NCI-H146 (cell line): Measurements from ENCODE around the gene SPATA32.
"Not testable (repeated sequence)": the region's sequence is repeated elsewhere in the genome, so short reads cannot be mapped to it uniquely, and the experiment has no call there.

ENCODE experiments used
- DNase-seq: peaks from one replicate; lab custom pipeline; 2025; lab: John Stamatoyannopoulos, UW

Gene SPATA32

DNA sequence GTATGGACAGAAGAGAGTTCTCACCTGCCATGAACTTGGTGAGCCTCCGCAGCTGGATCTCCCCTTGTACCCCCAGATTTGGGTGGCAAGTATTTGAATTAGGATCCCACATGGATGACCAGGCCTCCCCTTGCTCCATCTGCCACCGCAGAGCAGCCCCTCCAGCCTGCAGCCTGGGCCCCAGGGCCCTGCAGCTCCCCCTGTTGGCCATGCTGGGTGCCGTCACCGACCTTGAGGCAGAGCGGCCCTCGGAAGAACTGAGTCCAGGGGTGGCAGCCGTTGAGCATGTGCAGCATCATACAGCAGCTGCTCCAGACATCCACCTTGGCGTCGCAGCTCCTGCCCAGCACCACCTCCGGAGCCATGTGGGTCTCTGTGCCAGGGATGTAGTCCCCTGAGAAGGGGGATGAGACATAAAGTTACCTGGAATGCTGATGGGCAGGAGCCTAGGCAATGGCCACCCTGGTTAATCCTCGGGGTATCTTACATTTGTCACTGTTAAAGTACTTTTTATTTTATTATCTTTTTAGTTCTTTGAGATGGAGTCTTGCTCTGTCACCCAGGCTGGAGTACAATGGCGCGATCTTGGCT lies 9.0 kb upstream of the SPATA32 start:
- DNase-seq: no peak

DNA sequence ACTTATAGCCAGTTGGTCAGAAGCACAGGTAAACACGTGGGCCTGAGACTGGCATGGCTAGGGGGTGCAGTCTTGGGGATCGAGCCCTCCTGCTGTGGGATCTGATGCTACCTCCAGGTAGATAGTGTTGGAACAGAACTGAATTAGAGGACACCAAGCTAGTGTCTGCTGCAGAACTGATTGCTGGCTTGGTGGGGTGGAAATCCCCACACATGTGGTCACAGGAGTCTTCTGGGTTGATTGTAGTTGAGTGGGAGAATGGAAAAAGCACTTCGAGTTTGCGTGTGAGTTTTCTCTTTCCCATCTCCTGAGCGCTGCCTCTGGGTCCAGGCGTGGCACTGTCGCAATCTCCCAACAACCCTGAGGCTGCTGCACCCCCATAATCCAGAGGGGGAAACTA lies 8.0 kb upstream of the SPATA32 start:
- DNase-seq: no peak

DNA sequence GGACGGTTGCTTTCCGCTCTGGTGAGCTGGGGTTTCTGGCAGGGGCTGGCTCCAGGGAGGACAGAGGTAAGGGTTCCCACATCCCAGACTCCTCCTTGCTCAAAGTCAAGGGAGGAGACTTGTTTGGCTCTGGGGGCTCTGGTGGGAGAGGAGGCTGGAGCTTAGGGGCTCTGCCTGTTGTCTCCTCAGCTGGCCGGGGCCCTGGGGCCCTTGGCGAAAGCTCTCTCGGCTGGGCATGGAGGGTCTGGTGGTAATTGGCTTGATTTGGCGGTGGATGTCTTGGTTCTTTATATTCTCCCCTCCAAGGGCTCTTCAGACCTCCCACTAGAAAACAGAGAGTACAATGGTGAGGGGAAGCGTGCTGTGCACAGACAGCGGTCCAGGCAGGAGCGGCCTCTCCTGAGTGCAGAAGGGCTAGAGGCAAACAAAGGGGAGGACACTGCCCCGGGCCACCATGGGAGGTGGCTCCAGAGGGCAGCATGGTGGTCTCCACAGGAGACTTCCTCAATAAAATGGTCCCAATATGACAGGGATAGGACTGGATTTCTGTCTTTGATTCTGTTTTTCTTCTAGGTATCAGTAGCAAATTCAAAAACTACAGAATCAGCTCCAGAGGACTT lies 5.7 kb upstream of the SPATA32 start:
- DNase-seq: no peak

DNA sequence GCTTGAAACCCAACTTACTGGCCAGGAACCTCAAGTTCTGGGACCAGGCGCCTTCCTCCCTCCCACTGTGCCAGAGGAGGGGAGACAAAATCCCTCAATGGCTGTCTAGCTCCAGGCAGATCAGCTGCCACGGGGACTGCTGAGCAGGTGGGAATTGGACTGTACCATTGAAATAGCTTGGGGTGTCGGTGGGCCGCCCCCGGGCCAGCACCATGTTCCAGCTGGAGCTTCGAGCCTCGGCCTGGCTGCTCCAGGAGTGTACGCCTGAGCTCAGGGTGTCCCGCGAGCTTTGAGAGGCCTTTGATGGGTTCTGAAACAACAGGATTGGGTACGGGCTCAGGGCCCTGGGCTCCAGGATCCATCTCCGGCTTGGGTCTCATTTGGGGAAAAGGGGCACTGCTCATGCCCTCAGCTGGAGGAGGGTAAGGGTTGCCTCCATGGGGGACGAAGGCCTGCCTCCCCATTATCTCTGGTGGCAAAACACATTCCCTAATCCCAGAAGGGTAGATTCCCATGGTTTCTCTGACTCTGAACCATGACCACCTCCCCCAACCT lies 4.6 kb upstream of the SPATA32 start:
- DNase-seq: no peak

DNA sequence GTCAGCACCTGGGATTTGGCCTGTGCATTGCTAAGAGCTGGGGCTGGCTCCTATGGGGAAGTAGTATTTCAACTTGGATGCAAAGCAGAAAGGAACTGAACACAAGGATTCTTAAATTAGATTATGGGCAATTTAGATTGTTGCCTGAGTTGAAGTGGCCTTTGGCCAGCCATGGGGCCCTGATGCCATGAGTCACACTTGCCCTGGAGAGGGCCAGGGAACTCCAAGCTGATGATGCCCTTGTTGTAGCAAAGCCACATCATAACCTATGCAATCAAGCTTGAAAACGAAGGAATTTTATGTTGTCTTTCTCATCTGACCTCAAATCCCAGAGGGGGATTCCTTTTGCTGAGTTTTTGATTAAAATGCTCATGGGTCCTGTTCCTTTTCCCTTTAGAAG lies 3.9 kb upstream of the SPATA32 start:
- DNase-seq: no peak

DNA sequence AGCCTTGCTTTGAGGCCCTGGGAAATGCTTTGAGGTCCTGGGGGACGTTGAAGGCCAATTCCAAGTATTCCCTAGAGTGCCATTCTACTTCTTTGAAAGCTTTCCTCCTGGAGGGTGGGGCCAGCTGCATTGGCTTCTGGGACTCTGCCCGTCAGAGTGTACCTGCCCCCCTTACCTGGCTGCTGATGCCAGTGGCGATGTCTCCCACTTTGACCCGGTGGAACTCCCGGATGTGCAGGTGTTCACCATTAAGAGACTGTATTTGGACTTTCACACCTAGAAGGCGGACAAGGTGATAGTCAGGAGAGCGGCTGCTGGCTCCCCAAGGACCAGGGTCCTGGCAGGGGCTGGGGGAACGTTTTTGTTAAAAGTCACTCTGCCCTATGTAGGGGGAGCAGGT lies 3.1 kb upstream of the SPATA32 start:
- DNase-seq: no peak

DNA sequence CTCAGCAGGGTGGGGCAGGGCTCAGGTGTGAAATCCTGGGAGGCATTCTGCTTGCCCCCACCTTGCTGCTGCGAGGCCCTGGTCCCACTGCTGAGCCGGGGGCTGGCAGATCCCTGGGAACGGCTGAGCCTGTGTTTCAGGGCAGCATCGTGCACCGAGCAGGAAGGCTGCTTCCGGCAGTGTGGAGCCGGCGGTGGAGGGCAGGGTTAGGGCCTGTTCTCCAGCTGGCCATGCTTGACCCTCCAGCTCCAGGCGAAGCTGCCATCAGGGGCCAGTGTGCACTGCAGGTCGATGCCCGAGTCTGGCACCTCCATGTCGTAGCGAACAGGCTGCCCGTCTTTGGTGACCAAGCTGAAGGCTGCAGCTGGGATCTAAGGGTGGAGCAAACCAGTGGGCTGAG lies 2.5 kb upstream of the SPATA32 start:
- DNase-seq: no peak

DNA sequence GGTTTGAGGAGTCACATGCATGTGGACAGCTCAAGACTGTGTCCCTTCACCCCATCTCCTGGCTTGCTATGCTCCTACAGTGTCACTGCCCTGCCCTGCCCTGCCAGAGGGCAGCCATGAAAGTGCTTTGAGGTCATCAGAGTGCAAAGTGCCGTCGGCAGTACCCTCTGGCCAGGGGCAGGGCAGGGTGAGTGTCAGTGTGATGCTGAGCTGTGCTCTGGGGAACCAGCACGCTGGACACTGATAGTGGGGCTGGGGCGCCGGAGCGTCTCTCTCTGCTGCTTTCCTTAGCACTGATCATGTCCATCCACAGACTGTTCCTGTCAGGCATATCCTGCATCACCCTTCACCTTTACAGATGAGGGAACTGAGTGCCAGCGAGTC lies 1.6 kb upstream of the SPATA32 start:
- DNase-seq: no peak

DNA sequence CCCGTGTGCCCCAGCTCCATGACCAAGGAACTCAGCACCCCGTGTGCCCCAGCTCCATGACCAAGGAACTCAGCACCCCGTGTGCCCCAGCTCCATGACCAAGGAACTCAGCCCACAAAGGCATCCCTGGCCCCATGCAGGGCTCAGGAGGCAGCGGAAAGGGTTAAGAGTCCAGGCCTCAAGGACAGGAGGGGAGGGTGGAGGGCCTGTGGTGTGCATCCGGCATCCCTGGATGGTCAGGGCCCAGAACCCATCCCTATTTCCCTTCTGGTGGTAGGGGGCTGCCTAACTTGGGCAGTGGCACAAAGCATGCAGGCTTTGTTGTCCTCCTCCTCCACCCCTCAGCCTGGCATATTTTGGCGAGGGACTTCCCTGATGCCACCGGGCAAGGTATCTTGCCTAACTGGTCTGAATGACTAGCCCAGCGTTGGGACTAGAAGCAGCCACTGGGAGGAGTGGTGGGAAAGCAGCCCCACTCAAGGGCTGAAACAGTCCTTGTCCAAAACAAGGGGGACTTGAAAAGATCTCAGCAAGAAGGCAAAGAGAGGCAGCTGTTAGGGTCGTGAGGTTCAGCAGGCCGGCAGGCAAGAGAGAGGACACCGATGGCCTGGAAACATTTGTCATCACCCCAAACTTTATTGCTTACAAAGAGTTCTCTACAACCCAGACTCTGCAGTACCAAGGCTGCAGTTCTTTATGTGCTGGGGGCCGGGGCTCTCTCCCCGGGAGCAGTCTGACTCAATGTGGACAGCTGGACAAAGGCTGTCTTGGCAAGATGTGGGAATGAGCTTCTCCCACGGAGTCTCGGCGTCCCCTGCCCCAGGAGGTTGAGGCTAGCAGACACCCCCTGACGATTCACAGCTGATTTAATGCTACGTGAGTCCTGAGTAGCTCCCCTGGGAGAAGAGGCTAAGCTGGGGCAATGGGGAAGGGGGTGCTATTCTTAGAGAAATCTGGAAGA lies 902 bp upstream of the SPATA32 start:
- DNase-seq: no peak

DNA sequence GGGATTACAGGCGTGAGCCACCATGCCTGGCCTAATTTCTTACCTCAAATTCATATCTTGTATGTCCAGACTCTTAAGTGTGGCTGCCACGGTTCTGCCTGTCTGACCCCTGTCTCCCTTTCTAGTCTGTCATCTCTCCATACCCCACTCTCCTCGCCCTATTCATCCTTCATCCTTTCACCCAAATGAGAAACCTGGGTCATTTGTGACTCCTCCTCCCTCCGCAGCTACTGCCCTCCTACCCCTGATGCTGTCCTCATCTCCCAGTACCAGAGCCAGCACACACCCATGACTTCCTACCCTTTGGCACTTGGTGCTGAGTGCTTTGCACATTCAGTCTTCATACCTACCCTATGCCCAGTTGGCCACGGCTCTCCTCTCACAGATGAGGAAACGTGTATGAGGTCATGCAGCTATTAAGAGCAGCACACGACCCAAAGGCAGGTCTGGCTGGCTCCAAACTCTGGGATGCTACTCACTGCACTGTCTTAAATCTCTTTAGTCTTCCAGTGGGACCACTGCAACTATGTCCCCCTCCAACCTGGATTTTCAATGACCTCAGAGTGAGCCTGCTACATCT lies 1.6 kb downstream of the SPATA32 start:
- no peak for DNase-seq

DNA sequence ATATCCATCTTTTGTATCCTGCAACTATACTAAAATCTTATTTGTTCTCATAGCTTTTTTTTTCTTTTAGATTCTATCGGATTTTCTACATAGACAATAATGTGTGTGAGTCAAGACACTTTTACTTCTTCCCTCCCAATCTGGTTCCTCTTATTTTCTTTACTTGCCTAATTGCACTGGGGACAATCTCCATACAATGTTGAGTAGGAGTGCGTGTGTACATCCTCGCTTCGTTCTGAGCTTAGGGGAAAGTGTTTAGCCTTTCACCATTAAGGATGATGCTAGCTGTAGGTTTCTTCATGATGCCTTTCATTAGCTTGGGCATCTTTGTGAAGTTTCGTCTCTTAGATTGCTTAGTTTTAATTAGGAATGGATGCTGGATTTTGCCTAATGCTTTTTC lies 2.9 kb downstream of the SPATA32 start:
- no peak for DNase-seq

DNA sequence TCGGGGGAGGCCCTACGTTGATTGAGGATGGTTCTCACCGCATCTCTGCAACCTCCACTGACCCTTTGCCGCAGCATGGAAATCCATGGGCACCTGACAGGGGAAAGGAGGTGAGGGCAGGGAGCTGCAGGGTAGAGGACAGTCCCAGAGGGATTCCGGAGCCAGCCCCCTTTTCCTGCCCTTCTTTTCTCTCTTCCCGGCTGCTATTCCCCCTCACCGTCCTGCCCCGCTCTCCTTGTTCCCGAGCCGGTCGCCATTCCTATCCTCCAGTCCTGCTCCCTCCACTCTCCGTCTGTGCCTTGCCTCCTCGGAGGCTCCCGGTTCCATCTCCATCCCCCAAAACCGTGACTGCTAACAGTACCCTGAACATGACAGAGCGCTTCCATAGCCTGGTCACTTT lies 4.8 kb downstream of the SPATA32 start:
- no peak for DNase-seq

DNA sequence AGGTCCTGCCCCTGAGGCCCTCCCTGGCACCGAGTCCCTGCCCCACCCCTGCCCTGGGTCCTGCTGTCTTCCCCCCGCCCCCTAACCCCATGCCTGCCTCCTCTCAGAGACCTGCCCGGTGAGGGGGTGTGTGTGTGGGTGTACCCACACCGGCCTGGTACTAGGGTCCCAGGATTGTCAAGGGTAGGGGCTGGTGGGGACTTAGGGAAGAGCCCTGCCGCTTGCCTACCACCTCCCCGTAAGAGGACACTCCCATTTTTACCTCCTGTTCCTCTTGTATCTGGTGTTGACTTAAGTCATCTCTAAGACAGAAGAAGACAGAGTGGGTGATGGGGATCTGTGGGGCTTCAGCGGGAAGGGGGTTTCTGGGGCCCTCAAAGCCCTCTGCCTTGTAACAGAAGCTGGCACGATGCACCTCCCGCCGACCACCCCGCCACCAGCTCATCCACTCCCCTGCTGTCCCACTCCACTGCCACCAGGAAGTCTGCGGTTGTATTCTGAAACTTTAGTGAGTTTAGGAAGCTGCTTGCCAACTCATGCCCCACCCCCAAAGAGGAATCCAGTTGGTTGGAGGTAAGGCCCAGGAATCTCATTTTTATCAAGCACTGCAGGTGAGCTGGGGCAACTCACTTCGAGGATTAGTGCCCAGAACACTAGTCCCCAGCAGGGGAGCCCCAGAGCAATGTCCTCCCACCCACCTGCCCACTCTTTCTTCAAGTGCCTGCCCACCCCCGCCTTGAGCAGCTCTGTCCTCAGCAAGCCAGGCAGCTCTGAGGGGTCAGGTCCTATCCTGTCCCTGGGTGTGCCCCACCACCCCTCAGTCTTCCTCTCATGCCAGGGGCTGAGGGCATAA lies 5.6 kb downstream of the SPATA32 start:
- DNase-seq: no peak

DNA sequence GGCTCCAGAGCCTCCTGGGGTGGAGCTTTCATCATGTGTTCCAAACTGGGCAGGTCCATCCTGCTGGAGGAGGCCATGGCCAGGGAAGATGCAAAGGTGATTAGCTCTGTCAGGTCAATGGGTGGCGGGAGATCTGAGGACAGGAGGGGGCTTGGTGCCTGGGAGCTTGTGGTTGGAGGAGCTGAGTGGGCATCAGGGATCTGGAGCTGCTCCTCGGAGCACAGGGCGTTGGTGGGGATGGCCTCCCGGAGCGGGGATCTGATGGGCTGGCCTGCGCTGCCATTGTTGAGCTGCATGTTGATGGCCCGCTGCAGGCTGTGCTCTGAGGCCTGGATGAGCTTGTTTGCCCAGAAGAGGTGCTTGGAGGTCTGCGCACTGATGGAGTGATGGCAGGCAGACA lies 6.5 kb downstream of the SPATA32 start:
- DNase-seq: no peak

DNA sequence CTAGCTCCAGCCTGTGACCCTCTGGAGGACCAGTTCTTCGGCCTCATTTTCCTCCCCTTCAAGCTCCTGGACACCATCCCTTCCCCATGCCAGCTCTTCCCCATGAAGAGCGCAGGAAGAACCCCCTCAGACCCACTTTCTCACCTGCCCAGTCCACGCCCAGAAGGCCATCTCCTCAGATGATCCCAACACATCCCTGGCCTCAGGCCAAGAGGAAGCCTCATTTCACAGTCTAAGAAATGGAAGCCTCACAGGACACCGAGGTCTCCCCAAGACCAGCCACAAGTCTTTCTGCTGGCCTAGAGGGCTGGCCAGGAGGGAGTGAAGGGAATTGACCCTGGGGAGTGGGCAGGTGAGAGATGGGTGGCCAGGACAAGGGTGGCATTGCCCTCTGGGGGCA lies 8.0 kb downstream of the SPATA32 start:
- DNase-seq: no peak

DNA sequence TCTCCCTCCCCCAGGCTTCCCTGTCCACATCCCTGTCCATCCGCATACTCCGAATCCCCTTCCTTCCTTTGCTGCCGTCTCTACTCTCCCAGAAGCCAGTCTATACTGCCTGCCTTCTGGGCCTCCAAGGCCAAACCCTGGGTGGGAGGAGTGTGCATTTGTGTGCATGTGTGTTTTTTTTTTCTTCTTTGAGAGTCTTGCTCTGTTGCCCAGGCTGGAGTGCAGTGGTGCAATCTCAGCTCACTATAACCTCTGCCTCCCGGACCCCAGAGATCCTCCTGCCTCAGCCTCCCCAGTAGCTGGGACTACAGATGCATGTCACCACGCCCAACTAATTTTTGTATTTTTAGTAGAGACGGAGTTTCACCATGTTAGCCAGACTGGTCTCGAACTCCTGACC lies 8.7 kb downstream of the SPATA32 start:
- not testable (repeated sequence) for DNase-seq

DNA sequence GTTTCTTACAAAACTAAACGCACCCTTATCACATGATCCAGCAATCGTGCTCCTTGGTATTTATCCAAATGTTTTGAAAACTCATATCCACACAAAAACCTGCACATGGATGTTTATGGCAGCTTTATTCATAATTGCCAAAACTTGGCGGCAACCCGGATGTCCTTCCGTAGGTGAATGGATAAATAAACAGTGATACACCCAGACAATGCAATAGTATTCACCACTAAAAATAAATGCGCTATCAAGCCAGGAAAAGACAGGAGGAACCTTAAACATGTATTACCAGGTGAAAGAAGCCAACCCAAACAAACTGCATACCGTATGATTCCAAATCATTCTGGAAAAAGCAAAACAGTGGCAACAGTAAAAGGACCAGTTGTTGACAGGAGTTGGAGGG lies 10.0 kb downstream of the SPATA32 start:
- no peak for DNase-seq

DNA sequence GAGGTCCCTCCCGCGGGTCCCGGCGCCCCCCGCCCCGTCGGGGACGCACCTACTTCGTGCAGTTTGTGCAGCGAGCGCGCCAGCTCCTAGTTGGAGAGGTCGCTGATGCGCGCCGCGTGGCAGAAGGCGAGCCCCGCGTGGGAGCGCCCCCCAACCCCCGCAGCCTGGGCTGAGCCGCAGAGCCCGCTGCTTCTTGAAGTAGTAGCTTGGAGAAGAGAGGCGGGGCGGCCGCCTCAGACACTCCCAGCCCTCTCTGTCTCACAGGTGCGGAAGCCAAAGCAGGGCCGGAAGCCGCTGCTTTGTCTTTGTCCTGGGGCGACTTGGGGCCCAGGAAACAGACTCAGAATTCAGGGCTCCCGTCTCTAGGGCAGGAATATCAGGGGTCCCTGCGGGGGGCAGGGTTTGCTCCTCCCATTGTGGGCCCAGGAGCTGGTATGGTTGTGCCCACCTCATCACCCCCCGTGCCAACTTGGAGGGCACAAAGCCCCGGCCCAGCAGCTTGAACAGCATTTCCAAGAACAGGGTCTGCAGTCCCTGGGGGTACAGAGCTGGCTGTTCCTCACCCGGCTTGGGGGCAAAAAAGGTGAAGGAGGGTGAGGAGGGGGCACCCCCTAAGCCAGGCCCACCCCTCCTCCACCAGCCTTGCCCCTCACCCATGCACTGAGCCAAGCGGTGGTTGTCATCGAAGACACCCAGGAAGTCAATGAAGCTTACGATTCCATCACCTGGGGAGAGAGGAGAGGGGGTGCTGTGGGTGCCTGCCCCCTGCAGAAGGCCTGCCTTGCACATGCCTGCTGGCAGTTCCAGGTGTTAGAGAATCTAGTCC lies 13.5 kb downstream of the SPATA32 start:
- DNase-seq: peak; percentile 75

DNA sequence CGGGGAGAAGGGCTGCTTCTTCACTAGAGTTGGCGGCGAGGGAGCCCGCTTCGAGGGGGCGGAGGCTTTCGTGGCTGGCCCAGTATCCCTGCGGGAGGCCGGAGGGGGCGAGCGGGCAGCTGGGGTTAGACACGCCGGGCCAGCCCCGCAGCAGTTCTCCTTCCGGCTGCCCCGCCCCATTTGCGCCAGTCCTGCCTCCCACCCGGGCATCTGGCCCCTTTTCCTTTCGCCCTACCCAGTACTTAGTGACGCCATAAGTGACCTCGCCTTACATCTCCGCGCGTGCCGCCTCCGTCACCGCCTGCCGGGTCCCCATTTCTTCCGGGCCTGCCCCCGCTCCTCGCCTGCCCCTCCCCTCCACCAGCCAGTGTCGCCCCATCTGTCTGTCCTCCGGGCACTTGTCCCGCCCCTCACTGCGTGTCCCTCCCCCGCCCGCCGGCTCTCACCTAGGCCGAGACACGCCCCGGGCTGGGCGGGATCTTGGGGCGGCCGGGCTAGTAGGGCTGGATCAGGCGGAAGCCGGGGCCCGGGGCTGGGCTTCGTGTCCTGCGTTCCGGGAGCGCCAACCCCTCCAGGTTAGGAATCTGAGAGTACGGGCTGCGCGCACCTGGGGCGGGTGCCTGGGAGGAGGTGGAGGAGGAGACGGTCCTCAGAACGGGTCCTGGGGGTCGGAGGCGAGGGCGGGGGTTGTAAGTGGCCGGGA lies 14.3 kb downstream of the SPATA32 start:
- peak; percentile 99 for DNase-seq

DNA sequence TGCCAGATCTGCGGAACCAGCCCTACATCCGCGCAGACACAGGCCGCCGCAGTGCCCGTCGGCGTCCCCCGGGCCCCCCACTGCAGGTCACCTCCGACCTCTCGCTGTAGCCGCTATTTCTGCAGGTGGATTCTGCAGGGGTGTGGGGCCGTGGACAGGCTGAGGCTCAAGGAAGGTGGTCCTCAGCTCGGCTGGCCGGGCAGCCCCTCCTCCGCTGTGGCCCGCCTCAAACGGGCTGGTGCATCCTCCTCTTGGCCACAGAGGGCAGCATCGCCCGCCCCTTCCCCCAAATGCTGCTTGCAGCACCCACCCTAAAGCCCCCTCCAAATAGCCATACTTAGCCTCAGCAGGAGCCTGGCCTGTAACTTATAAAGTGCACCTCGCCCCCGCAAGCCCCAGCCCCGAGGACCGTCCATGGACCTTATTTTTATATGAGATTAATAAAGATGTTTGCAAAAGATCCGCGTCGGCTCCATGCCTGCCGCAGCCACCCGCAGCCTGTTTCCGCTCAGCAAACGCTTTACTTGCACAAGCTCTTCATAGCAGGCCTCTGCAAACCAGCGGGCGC lies 14.9 kb downstream of the SPATA32 start:
- peak; percentile 62 for DNase-seq
